ENCODE measurements around the gene CATSPER3. TPM values are rescaled to one million over a fixed set of nuclear protein-coding genes. Genes with fewer than 3 reads are reported as not detected.

Gene CATSPER3
- total and polyA plus RNA-seq, 2 experiments from 2014 or later: 1.6 TPM; not detected in 1

GRCh38 chr5:135030956-135031812 is 63.5 kb downstream of the CATSPER3 start:
- peak in 1 of 2 donors; percentile 38 for DNase-seq (ENCODE audit: low read depth in 1 of 2, low spot score in 1 of 2)
- no peak overlapping the region for H3K4me3 ChIP-seq
- no peak for TF ChIP-seq CTCF (IDR thresholded peaks at IDR 0.05; ENCODE audit: low read depth, low read length)
- no peaks in the 10 kb centered on the region for H3K36me3 ChIP-seq
- H3K4me1 ChIP-seq (ENCODE audit: low read depth): peaks cover 3% of the 10 kb centered on the region
- H3K27me3 ChIP-seq: peaks cover 100% of the 10 kb centered on the region
- no peak overlapping the region for H3K27ac ChIP-seq
- H3K9me3 ChIP-seq (ENCODE audit: low read depth): no peaks in the 10 kb centered on the region

GRCh38 chr5:135031813-135032694 is 64.3 kb downstream of the CATSPER3 start:
- H3K4me3 ChIP-seq: no peak overlapping the region
- H3K27me3 ChIP-seq: peaks cover 100% of the 10 kb centered on the region
- no peak overlapping the region for H3K27ac ChIP-seq
- H3K4me1 ChIP-seq (ENCODE audit: low read depth): peaks cover 3% of the 10 kb centered on the region
- DNase-seq (ENCODE audit: low read depth in 1 of 2, low spot score in 1 of 2): no peak
- no peak for TF ChIP-seq CTCF (IDR thresholded peaks at IDR 0.05; ENCODE audit: low read depth, low read length)
- no peaks in the 10 kb centered on the region for H3K36me3 ChIP-seq
- no peaks in the 10 kb centered on the region for H3K9me3 ChIP-seq (ENCODE audit: low read depth)

GRCh38 chr5:135032695-135032998 is 64.9 kb downstream of the CATSPER3 start:
- Histone ChIP-seq H3K9me3 (ENCODE audit: low read depth) (no peaks in the 10 kb centered on the region), H3K4me3 (no peak overlapping the region), H3K27me3 (peaks cover 100% of the 10 kb centered on the region), H3K36me3 (no peaks in the 10 kb centered on the region), H3K27ac (no peak overlapping the region), H3K4me1 (ENCODE audit: low read depth) (peaks cover 3% of the 10 kb centered on the region)
- no peak for DNase-seq (ENCODE audit: low read depth in 1 of 2, low spot score in 1 of 2)
- no peak for TF ChIP-seq CTCF (IDR thresholded peaks at IDR 0.05; ENCODE audit: low read depth, low read length)

GRCh38 chr5:135032999-135033861 is 65.5 kb downstream of the CATSPER3 start:
- H3K4me1 ChIP-seq (ENCODE audit: low read depth): peaks cover 3% of the 10 kb centered on the region
- H3K4me3 ChIP-seq: peak overlapping the region; percentile 16
- no peak overlapping the region for H3K27ac ChIP-seq
- peaks cover 100% of the 10 kb centered on the region for H3K27me3 ChIP-seq
- no peaks in the 10 kb centered on the region for H3K36me3 ChIP-seq
- peak in 1 of 2 donors; percentile 44 for DNase-seq (ENCODE audit: low read depth in 1 of 2, low spot score in 1 of 2)
- H3K9me3 ChIP-seq (ENCODE audit: low read depth): no peaks in the 10 kb centered on the region
- TF ChIP-seq CTCF (IDR thresholded peaks at IDR 0.05; ENCODE audit: low read depth, low read length): no peak

- Histone ChIP-seq H3K27ac (no peak within 1 kb of the TSS), H3K4me3 (peak within 1 kb of the TSS; percentile 16), H3K27me3 (peaks cover 100% of the 10 kb centered on the region), H3K36me3 (no peaks in the 10 kb centered on the region), H3K4me1 (ENCODE audit: low read depth) (peaks cover 3% of the 10 kb centered on the region), H3K9me3 (ENCODE audit: low read depth) (no peaks in the 10 kb centered on the region)
- DNase-seq (ENCODE audit: low read depth in 1 of 2, low spot score in 1 of 2): peak in 1 of 2 donors; percentile 44
- TF ChIP-seq CTCF (IDR thresholded peaks at IDR 0.05; ENCODE audit: low read depth, low read length): no peak
Observed at GRCh38 chr5:135033901-135034235, 66.2 kb downstream of the CATSPER3 start, which contains the start of gene PITX1. TSS of gene PITX1 (minus strand) at chr5:135034228. CDS start at chr5:135033881, 347 bp downstream.

All from cardiac muscle cell (in vitro differentiated cells and primary cell).